Ishikawa (cell line): ENCODE measurements around the gene SYCN.

ENCODE experiments used
- CEBPB ChIP-seq: IDR thresholded peaks from 2 replicates; pipeline ENCODE4 v1.6.1; 2012
- CREB1 ChIP-seq: IDR thresholded peaks from 2 replicates; pipeline ENCODE4 v1.6.1; 2012; ENCODE audit warnings: low read depth
- EGR1 ChIP-seq: IDR thresholded peaks from 2 replicates; pipeline ENCODE4 v1.6.1; 2012
- EP300 ChIP-seq: IDR thresholded peaks from 2 replicates; pipeline ENCODE4 v1.6.1; 2012; ENCODE audit warnings: borderline replicate concordance
- FOXM1 ChIP-seq: IDR thresholded peaks from 2 replicates; pipeline ENCODE4 v1.6.1; 2012; ENCODE audit warnings: low read depth, borderline replicate concordance
- MAX ChIP-seq: IDR thresholded peaks from 2 replicates; pipeline ENCODE4 v1.6.1; 2012
- NFIC ChIP-seq: IDR thresholded peaks from 2 replicates; pipeline ENCODE4 v1.6.1; 2012
- RAD21 ChIP-seq: IDR thresholded peaks from 2 replicates; pipeline ENCODE4 v1.6.1; 2012; ENCODE audit warnings: low read depth
- REST ChIP-seq: IDR thresholded peaks from 2 replicates; pipeline ENCODE4 v1.6.1; 2012; ENCODE audit warnings: low read depth, mild to moderate bottlenecking
- TAF1 ChIP-seq: IDR thresholded peaks from 2 replicates; pipeline ENCODE4 v1.6.1; 2012; ENCODE audit warnings: low read depth, mild to moderate bottlenecking
- TCF12 ChIP-seq: IDR thresholded peaks from 2 replicates; pipeline ENCODE4 v1.6.1; 2012; ENCODE audit warnings: low read depth
- TEAD4 ChIP-seq: IDR thresholded peaks from 2 replicates; pipeline ENCODE4 v1.6.1; 2012
- USF1 ChIP-seq: IDR thresholded peaks from 2 replicates; pipeline ENCODE4 v1.6.1; 2012
- YY1 ChIP-seq: IDR thresholded peaks from 2 replicates; pipeline ENCODE4 v1.6.1; 2012; ENCODE audit warnings: low read depth
- ZBTB7A ChIP-seq: IDR thresholded peaks from 2 replicates; pipeline ENCODE4 v1.6.1; 2012; ENCODE audit warnings: low read depth

The SYCN gene

GRCh38 chr19:39217094-39217493, 13.0 kb upstream of the SYCN start:
- no peak for TF ChIP-seq TEAD4
- TF ChIP-seq FOXM1 = no peak
- TF ChIP-seq TAF1 = no peak
- no peak for TF ChIP-seq EP300
- no peak for TF ChIP-seq EGR1
- TF ChIP-seq YY1 = no peak
- no peak for TF ChIP-seq MAX
- no peak for TF ChIP-seq NFIC
- no peak for TF ChIP-seq REST
- TF ChIP-seq RAD21 = no peak
- no peak for TF ChIP-seq CEBPB
- TF ChIP-seq CREB1 = no peak
- TF ChIP-seq ZBTB7A = no peak

- no peak for TF ChIP-seq FOXM1
- TF ChIP-seq RAD21 = peak; percentile 88
Observed at GRCh38 chr19:39212375-39212742, 8.3 kb upstream of the SYCN start.

- TF ChIP-seq EP300 = no peak
Observed at GRCh38 chr19:39211731-39212374, 7.8 kb upstream of the SYCN start.

GRCh38 chr19:39209196-39209595, 5.1 kb upstream of the SYCN start:
- TF ChIP-seq CREB1 (no peak), CEBPB (no peak), FOXM1 (no peak), ZBTB7A (no peak), YY1 (no peak), USF1 (no peak), REST (no peak), TAF1 (no peak), MAX (no peak), EGR1 (no peak), TCF12 (no peak), TEAD4 (no peak), EP300 (no peak)

- TF ChIP-seq TAF1 = no peak
Observed at GRCh38 chr19:39208175-39208795, 4.2 kb upstream of the SYCN start.

GRCh38 chr19:39207293-39207836, 3.3 kb upstream of the SYCN start:
- no peak for TF ChIP-seq REST
- TF ChIP-seq TCF12 = no peak
- TF ChIP-seq TEAD4 = no peak
- no peak for TF ChIP-seq ZBTB7A
- TF ChIP-seq RAD21 = no peak
- TF ChIP-seq CREB1 = no peak
- no peak for TF ChIP-seq USF1
- no peak for TF ChIP-seq MAX
- TF ChIP-seq YY1 = no peak
- TF ChIP-seq TAF1 = no peak
- no peak for TF ChIP-seq EP300
- no peak for TF ChIP-seq CEBPB
- TF ChIP-seq NFIC = no peak
- TF ChIP-seq EGR1 = no peak
- TF ChIP-seq FOXM1 = no peak
